Lower leg skin (tissue), 3 donors: ENCODE measurements around the gene SUMO3.

Experiments used
- POLR2A ChIP-seq, 2 donors: fragments of 450-650 bp; IDR thresholded peaks; one replicate each; pipeline ENCODE4 v1.6.1; 2016 to 2017; ENCODE audit warnings: antibody characterized with exemption in 2 of 2, mild to moderate bottlenecking in 1 of 2, moderate library complexity in 1 of 2
- TF ChIP-seq, protein P1 (sequence below), 3 donors: fragments of 450-650 bp; IDR thresholded peaks; one replicate each; pipeline ENCODE4 v1.5.1; 2016; ENCODE audit warnings: antibody characterized with exemption in 3 of 3, mild to moderate bottlenecking in 3 of 3, moderate library complexity in 2 of 3

DNA sequence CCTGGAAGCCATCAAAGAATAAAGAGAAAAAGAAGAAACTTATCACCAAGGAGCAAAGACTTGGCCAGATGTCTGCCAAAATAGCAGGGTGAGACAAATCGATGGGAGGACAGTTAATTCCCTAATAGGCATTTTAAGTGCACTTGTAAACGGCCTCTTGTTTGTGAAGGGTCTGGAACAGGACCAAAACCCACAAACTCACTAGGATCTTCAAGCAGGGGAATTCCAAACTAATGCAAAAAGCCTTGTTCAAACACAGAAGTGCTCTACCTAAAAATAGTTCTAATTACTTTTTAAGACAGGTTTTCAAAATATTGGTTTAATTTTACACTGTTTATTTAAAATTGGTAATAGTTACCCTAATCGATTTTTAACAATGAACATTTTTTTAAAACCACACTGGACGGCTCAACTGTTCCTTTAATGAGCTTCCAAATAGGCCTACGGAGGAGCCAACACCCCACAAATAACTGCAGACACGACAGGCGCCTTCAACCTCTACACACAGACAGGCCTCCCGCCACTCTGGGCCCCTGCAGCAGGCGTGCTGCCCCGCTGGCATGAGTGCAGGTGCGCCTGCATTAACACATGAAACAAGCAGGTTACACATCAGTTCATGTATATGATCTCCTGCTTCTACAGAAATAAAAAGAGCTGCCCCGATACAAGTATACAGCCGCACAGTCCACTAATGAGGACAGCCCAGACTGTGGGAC, 32.1 kb downstream of the SUMO3 start:
- TF ChIP-seq, protein P1, sequence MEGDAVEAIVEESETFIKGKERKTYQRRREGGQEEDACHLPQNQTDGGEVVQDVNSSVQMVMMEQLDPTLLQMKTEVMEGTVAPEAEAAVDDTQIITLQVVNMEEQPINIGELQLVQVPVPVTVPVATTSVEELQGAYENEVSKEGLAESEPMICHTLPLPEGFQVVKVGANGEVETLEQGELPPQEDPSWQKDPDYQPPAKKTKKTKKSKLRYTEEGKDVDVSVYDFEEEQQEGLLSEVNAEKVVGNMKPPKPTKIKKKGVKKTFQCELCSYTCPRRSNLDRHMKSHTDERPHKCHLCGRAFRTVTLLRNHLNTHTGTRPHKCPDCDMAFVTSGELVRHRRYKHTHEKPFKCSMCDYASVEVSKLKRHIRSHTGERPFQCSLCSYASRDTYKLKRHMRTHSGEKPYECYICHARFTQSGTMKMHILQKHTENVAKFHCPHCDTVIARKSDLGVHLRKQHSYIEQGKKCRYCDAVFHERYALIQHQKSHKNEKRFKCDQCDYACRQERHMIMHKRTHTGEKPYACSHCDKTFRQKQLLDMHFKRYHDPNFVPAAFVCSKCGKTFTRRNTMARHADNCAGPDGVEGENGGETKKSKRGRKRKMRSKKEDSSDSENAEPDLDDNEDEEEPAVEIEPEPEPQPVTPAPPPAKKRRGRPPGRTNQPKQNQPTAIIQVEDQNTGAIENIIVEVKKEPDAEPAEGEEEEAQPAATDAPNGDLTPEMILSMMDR (IDR thresholded peaks at IDR 0.05), result no peak
- TF ChIP-seq POLR2A (IDR thresholded peaks at IDR 0.05), result no peak
